ENCODE measurements around the gene DNAJC24. TPM values are rescaled to one million over a fixed set of nuclear protein-coding genes. Genes with fewer than 3 reads are reported as not detected.
A peak's percentile ranks its signal among the peaks of the same experiment; 100 is the strongest.

DNAJC24 gene
- total and polyA plus RNA-seq, 9 of the 15 experiments (the other 6 are each of a cell fraction or from before 2014, with no cell fraction given): 12.2 to 31.9 (median 16.9) TPM

DNA sequence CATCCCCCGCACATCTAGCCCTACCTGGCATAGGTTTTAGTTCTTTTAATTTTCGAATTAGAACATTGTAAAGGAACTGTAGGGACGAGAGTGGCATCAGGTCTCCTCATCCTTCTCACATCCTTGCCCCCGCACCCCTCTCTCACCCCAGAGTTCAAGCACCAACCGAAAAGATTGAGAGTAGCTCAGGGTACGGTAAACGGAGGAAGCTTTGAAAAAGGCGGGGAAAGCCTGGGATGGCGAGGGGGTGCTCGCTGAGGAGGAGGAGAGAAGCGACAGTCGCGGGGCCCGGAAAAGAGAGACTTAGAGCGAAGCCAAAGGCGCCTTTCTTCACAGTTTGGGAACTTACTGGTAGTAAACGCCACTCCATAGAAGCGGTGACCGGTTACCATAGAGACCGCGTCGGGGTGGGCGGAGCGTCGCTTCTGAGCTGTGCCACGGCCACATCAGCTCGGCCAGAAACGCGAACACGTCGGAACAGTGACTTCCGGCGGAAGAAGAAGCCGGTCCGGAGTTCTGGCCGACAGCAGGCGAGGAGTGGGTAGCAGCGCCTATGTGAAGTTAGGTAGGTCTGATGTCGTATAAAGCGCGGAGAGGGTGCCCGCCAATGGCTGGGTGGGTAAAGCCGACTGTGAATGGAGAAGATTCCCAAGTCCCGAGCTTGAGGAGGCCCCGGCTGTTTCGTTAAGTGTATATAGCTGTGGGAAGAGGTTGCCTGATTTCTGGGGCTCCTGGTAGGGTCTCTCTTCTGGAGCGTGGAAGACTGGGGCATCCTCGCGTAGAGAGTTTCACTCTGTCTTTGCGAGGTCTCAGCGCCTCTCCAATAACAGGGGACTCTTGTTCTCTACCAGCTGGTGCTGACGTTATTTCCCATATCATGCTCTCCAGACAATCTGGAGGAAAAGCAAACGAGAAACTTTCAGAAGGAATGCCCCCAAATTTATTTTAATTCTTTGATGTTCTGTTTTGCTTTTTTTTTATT, at the start of gene DNAJC24, which contains the start of gene DCDC1 (continued):
- TF ChIP-seq FOXA1 (IDR thresholded peaks at IDR 0.05; ENCODE audit: borderline replicate concordance) (no peak), ZNF143 (CRISPR knock-in tag; IDR thresholded peaks at IDR 0.05) (no peak), DMBX1 (CRISPR knock-in tag; IDR thresholded peaks at IDR 0.05; ENCODE audit: borderline replicate concordance) (no peak), ZNF785 (CRISPR knock-in tag; IDR thresholded peaks at IDR 0.05) (no peak), NFE2L1 (tag; IDR thresholded peaks at IDR 0.05; ENCODE audit: borderline replicate concordance, low read depth) (no peak), ZNF764 (CRISPR knock-in tag; IDR thresholded peaks at IDR 0.05; ENCODE audit: low read depth) (no peak), YY1 (IDR thresholded peaks at IDR 0.05; ENCODE audit: borderline replicate concordance in 1 of 3, control insufficient read depth in 1 of 3, extremely low read depth in 1 of 3, insufficient read depth in 3 of 3, insufficient read length in 1 of 3, insufficient replicate concordance in 2 of 3, low read depth in 1 of 3, low read length in 2 of 3) (peak in 2 of 3 experiments; percentile 41 to 53), CC2D1A (IDR thresholded peaks at IDR 0.05) (no peak), HNRNPK (IDR thresholded peaks at IDR 0.05; ENCODE audit: low read depth, low read length, poor library complexity, severe bottlenecking) (no peak), CCAR2 (IDR thresholded peaks at IDR 0.05; ENCODE audit: low read depth, low read length) (no peak), ZNF316 (IDR thresholded peaks at IDR 0.05) (no peak), NR2C1 (IDR thresholded peaks at IDR 0.05) (no peak; the same call in 1 of the 2 replicates), NR2C1 (tag; IDR thresholded peaks at IDR 0.05) (0 out of 2 replicates have a peak, but pooled peaks have one; percentile 44), HSF4 (CRISPR knock-in tag; IDR thresholded peaks at IDR 0.05; ENCODE audit: borderline replicate concordance) (no peak), POLR2A (conservative IDR thresholded peaks at IDR 0.05) (peak; percentile 91), ZNF583 (CRISPR knock-in tag; IDR thresholded peaks at IDR 0.05) (no peak), TBP (optimal IDR thresholded peaks at IDR 0.05; ENCODE audit: low read depth, low read length) (peak; percentile 65), ZFP1 (CRISPR knock-in tag; IDR thresholded peaks at IDR 0.05) (no peak), GATAD2A (IDR thresholded peaks at IDR 0.05) (no peak)
- TF ChIP-seq, protein P1, sequence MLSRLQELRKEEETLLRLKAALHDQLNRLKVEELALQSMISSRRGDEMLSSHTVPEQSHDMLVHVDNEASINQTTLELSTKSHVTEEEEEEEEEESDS (CRISPR knock-in tag; IDR thresholded peaks at IDR 0.05): no peak
- TF ChIP-seq, protein P2, sequence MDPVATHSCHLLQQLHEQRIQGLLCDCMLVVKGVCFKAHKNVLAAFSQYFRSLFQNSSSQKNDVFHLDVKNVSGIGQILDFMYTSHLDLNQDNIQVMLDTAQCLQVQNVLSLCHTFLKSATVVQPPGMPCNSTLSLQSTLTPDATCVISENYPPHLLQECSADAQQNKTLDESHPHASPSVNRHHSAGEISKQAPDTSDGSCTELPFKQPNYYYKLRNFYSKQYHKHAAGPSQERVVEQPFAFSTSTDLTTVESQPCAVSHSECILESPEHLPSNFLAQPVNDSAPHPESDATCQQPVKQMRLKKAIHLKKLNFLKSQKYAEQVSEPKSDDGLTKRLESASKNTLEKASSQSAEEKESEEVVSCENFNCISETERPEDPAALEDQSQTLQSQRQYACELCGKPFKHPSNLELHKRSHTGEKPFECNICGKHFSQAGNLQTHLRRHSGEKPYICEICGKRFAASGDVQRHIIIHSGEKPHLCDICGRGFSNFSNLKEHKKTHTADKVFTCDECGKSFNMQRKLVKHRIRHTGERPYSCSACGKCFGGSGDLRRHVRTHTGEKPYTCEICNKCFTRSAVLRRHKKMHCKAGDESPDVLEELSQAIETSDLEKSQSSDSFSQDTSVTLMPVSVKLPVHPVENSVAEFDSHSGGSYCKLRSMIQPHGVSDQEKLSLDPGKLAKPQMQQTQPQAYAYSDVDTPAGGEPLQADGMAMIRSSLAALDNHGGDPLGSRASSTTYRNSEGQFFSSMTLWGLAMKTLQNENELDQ (CRISPR knock-in tag; IDR thresholded peaks at IDR 0.05; ENCODE audit: borderline replicate concordance): no peak
- TF ChIP-seq, protein P3, sequence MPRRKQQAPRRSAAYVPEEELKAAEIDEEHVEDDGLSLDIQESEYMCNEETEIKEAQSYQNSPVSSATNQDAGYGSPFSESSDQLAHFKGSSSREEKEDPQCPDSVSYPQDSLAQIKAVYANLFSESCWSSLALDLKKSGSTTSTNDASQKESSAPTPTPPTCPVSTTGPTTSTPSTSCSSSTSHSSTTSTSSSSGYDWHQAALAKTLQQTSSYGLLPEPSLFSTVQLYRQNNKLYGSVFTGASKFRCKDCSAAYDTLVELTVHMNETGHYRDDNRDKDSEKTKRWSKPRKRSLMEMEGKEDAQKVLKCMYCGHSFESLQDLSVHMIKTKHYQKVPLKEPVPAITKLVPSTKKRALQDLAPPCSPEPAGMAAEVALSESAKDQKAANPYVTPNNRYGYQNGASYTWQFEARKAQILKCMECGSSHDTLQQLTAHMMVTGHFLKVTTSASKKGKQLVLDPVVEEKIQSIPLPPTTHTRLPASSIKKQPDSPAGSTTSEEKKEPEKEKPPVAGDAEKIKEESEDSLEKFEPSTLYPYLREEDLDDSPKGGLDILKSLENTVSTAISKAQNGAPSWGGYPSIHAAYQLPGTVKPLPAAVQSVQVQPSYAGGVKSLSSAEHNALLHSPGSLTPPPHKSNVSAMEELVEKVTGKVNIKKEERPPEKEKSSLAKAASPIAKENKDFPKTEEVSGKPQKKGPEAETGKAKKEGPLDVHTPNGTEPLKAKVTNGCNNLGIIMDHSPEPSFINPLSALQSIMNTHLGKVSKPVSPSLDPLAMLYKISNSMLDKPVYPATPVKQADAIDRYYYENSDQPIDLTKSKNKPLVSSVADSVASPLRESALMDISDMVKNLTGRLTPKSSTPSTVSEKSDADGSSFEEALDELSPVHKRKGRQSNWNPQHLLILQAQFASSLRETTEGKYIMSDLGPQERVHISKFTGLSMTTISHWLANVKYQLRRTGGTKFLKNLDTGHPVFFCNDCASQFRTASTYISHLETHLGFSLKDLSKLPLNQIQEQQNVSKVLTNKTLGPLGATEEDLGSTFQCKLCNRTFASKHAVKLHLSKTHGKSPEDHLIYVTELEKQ (CRISPR knock-in tag; IDR thresholded peaks at IDR 0.05): no peak

Data from K562 (cell line).